ENCODE results near the gene STARD4. TPM values are rescaled to one million over a fixed set of nuclear protein-coding genes. Genes with fewer than 3 reads are reported as not detected.

The STARD4 gene
- total RNA-seq, 1 donor from 2014 or later, result 62.5 TPM

GRCh38 chr5:111551161-111551560 lies 38.8 kb upstream of the STARD4 start:
- TF ChIP-seq CTCF (conservative IDR thresholded peaks at IDR 0.05), result no peak
- H3K27me3 Mint-ChIP-seq (ENCODE audit: low read depth), result no peaks in the 10 kb centered on the region
- no peak for DNase-seq (ENCODE audit: low read depth, low spot score)
- no peak overlapping the region for H3K4me3 Mint-ChIP-seq
- H3K27ac Mint-ChIP-seq (ENCODE audit: unreplicated experiment), result no peak overlapping the region
- H3K36me3 Mint-ChIP-seq (ENCODE audit: low read depth), result no peaks in the 10 kb centered on the region
- H3K9me3 Mint-ChIP-seq, result no peaks in the 10 kb centered on the region
- H3K4me1 Mint-ChIP-seq, result peaks cover 26% of the 10 kb centered on the region

DNA sequence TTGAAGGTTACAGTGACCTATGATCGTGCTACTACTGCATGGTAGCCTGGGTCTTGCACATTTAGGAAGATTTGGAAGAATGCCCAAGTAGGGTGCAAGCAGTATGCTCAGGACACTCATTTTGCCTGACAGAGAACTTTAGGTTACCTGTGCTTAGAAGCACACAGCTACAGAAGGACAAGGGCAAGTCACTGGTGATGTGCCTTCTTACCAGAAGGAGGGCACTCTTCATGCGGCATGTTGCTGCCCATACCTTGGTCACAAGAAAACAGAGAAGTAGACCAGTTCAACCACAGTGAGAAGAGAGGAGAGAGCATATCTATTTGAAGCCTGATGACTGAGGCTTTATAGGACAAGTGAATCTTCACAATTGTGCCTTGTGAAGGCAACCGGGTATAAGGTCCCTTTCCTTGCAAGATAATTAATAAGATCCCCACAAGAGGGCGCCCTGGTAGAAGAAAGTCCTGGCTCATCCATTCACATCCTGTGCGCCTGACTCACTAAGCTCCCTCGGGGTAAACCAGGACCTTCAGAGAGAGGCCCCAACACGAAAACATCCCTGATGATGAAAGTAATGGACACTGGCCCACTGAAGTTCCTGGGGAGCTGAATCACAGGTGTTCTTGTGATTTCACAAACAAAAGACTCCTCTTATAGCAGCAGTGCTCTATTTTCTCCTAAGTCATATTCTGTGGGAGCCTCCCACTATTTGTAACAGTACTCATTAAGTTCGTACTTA lies 38.1 kb upstream of the STARD4 start:
- Mint-ChIP-seq H3K27me3 (ENCODE audit: low read depth) (no peaks in the 10 kb centered on the region), H3K27ac (ENCODE audit: unreplicated experiment) (no peak overlapping the region), H3K9me3 (peaks cover under 1% of the 10 kb centered on the region), H3K4me3 (no peak overlapping the region), H3K36me3 (ENCODE audit: low read depth) (no peaks in the 10 kb centered on the region), H3K4me1 (peaks cover 26% of the 10 kb centered on the region)
- TF ChIP-seq CTCF (conservative IDR thresholded peaks at IDR 0.05), result peak; percentile 81
- DNase-seq (ENCODE audit: low read depth, low spot score), result peak; percentile 91

DNA sequence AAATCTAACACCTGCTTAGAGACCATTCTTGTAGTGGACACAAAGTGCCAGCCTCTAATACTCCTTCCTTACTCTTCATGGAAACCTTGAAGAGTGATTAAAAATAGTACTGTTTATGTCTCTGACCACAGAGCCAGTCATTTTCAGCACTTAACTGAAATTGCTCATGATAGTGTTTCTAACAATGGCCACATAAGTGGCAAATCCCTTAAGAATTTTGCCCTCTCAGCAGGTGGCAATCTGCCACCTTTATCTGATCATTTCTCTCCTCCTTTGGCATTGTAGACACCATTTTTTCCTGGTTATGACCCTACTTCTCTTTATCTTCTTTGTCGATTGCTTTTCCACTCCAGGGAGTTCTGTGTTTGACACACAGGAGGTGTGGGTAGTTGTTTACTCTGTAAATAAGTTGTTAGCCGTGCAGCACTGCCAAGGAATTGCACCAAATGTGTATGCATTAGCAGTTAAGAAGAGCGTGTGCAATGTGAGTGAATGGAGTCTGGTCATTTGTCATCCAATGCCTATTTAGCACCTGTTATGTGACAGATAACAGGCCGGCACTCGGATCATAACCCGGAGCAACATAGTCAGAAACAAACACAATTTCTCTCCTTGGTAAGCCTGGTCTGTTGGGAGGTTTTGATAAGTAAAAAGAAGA lies 36.8 kb upstream of the STARD4 start:
- DNase-seq (ENCODE audit: low read depth, low spot score), result no peak
- H3K4me1 Mint-ChIP-seq, result peaks cover 26% of the 10 kb centered on the region
- H3K27me3 Mint-ChIP-seq (ENCODE audit: low read depth), result no peaks in the 10 kb centered on the region
- no peak for TF ChIP-seq CTCF (conservative IDR thresholded peaks at IDR 0.05)
- no peaks in the 10 kb centered on the region for H3K36me3 Mint-ChIP-seq (ENCODE audit: low read depth)
- no peak overlapping the region for H3K4me3 Mint-ChIP-seq
- peaks cover 3% of the 10 kb centered on the region for H3K9me3 Mint-ChIP-seq
- H3K27ac Mint-ChIP-seq (ENCODE audit: unreplicated experiment), result no peak overlapping the region

GRCh38 chr5:111548348-111548950 lies 36.1 kb upstream of the STARD4 start:
- no peak overlapping the region for H3K27ac Mint-ChIP-seq (ENCODE audit: unreplicated experiment)
- no peaks in the 10 kb centered on the region for H3K36me3 Mint-ChIP-seq (ENCODE audit: low read depth)
- H3K9me3 Mint-ChIP-seq, result peaks cover 3% of the 10 kb centered on the region
- DNase-seq (ENCODE audit: low read depth, low spot score), result no peak
- no peak overlapping the region for H3K4me3 Mint-ChIP-seq
- no peak for TF ChIP-seq CTCF (conservative IDR thresholded peaks at IDR 0.05)
- H3K4me1 Mint-ChIP-seq, result peaks cover 26% of the 10 kb centered on the region
- no peaks in the 10 kb centered on the region for H3K27me3 Mint-ChIP-seq (ENCODE audit: low read depth)

DNA sequence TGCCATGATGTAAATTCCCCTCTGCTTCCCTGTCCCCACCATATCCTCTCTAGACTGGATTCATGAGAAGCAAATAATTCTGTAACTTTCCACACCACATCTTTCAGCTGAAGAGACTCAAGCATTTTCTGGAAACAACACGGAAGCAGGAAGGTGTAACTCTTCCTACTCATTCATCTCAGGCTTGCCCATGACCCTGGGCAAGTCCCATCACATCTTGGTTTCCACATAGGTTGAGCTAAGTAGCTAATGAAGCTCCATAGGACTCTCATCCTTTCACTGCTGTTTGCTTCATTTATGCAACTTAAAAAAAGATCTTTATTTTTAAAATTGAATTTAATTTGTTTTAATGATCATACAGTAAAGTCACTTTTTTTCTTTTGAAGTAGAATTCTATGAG lies 32.7 kb upstream of the STARD4 start:
- H3K36me3 Mint-ChIP-seq (ENCODE audit: low read depth), result no peaks in the 10 kb centered on the region
- TF ChIP-seq CTCF (conservative IDR thresholded peaks at IDR 0.05), result no peak
- H3K9me3 Mint-ChIP-seq, result peaks cover 3% of the 10 kb centered on the region
- no peaks in the 10 kb centered on the region for H3K4me1 Mint-ChIP-seq
- no peak overlapping the region for H3K27ac Mint-ChIP-seq (ENCODE audit: unreplicated experiment)
- no peaks in the 10 kb centered on the region for H3K27me3 Mint-ChIP-seq (ENCODE audit: low read depth)
- no peak for DNase-seq (ENCODE audit: low read depth, low spot score)
- no peak overlapping the region for H3K4me3 Mint-ChIP-seq

Measured in neural crest cell (in vitro differentiated cells).